ENCODE results near the gene PRKAG2.

DNA sequence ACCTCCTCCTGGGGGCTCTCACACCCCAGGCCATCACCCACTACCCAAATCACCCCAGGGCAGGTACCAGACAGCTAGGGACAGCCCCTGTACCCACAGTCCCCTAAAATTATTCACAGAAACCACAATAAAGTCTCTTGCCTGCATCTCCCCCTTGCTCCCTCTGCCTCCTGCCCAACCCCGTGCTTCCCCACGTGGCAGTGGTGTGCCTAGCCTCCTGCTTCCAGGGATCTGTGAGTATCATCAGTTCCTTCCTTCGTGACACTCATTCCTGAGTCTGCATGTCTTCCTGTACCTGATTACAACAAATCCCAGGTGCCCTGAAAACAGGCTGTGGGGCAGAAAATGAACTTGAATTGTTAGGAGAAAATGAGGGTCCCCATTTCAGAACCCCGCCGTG, 61.5 kb downstream of the PRKAG2 start:
- TF ChIP-seq POLR2A (IDR thresholded peaks at IDR 0.05; ENCODE audit: low read depth, low read length) (no peak), POLR2AphosphoS5 (IDR thresholded peaks at IDR 0.05; ENCODE audit: low read depth, low read length) (no peak), TAF1 (IDR thresholded peaks at IDR 0.05; ENCODE audit: low read depth, low read length) (no peak), SPI1 (IDR thresholded peaks at IDR 0.05; ENCODE audit: low read depth, low read length) (no peak)

All from GM12891 (cell line).